Measurements from ENCODE around the gene SFXN5. TPM values are rescaled to one million over a fixed set of nuclear protein-coding genes. Genes with fewer than 3 reads are reported as not detected.

Gene SFXN5
- total and polyA plus RNA-seq, 2 of the 8 experiments (the other 6 are each of a cell fraction or from before 2014, with no cell fraction given), result 29.3 to 33.1 TPM

DNA sequence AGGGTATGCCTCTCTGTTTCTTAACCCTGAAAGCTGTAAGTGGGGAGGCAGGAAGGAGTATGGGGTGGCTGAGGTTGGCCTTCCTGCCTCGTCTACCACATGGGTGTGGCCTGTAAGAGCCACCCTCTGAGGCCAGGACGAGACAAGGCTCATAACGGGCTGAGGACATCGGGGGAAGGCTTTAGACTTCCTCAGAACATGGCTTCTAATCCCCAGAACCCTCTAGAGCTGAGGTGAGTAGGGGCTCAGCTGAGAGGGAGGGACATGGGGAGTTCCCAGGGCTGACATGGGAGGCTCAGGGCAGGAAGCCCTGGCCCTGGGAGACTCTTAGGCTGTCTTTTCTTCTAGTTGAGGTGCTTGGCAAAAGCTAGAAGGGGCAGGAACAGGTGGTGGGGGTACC is 117.5 kb downstream of the SFXN5 start (continued):
- TF ChIP-seq EZH2 (IDR thresholded peaks at IDR 0.05; ENCODE audit: low read depth, low read length, severe bottlenecking) (no peak), CTBP2 (IDR thresholded peaks at IDR 0.05; ENCODE audit: borderline replicate concordance, insufficient read depth, insufficient read length, low read length) (no peak), SIRT6 (IDR thresholded peaks at IDR 0.05; ENCODE audit: low read length) (no peak), BCL11A (IDR thresholded peaks at IDR 0.05; ENCODE audit: low read depth in 2 of 2, low read length in 2 of 2) (no peak), FOSL1 (IDR thresholded peaks at IDR 0.05; ENCODE audit: insufficient read depth, low read depth, low read length) (no peak)
